ENCODE results near the gene DAND5. TPM values are rescaled to one million over a fixed set of nuclear protein-coding genes. Genes with fewer than 3 reads are reported as not detected.

Gene DAND5
- total and polyA plus RNA-seq, 9 of the 15 experiments (the other 6 are each of a cell fraction or from before 2014, with no cell fraction given), result 0.22 to 0.83 (median 0.60) TPM

GRCh38 chr19:12937927-12938778 lies 31.2 kb upstream of the DAND5 start, which contains the start of gene CALR (continued):
- TF ChIP-seq SMAD1 (IDR thresholded peaks at IDR 0.05; ENCODE audit: low read depth, low read length, partially characterized antibody) (peak; percentile 95), ZNF780A (CRISPR knock-in tag; IDR thresholded peaks at IDR 0.05) (no peak), ZZZ3 (IDR thresholded peaks at IDR 0.05) (no peak), HMG20A (CRISPR knock-in tag; conservative IDR thresholded peaks at IDR 0.05) (no peak), ESRRA (IDR thresholded peaks at IDR 0.05; ENCODE audit: borderline replicate concordance, low read depth) (0 out of 2 replicates have a peak, but pooled peaks have one; percentile 23), MAFK (IDR thresholded peaks at IDR 0.05; ENCODE audit: low read length) (no peak), EP400 (IDR thresholded peaks at IDR 0.05) (peak; percentile 97), FOXK1 (CRISPR knock-in tag; IDR thresholded peaks at IDR 0.05; ENCODE audit: borderline replicate concordance) (peak; percentile 31; the same call in 1 of the 2 replicates), PURB (CRISPR knock-in tag; IDR thresholded peaks at IDR 0.05; ENCODE audit: low read depth) (no peak), ATF1 (CRISPR knock-in tag; IDR thresholded peaks at IDR 0.05) (0 out of 2 replicates have a peak, but pooled peaks have one; percentile 21), ATF1 (tag; IDR thresholded peaks at IDR 0.05) (peak; percentile 91), DDX20 (tag; IDR thresholded peaks at IDR 0.05; ENCODE audit: low read depth) (no peak), HLTF (IDR thresholded peaks at IDR 0.05) (peak; percentile 67; the same call in 1 of the 2 replicates), RCOR1 (IDR thresholded peaks at IDR 0.05; ENCODE audit: borderline replicate concordance in 1 of 2, low read depth in 2 of 2, low read length in 2 of 2) (peak in 1 of 2 experiments; percentile 17; a peak in 1 of 4 replicates), STAT5B (CRISPR knock-in tag; IDR thresholded peaks at IDR 0.05) (no peak), RBM22 (IDR thresholded peaks at IDR 0.05; ENCODE audit: low read depth, low read length, poor library complexity, severe bottlenecking) (peak; percentile 96), ZNF764 (CRISPR knock-in tag; IDR thresholded peaks at IDR 0.05; ENCODE audit: low read depth) (no peak), MEF2D (tag; conservative IDR thresholded peaks at IDR 0.05; ENCODE audit: low read depth) (peak; percentile 26; the same call in 1 of the 2 replicates), TBP (optimal IDR thresholded peaks at IDR 0.05; ENCODE audit: low read depth, low read length) (no peak), ASH1L (IDR thresholded peaks at IDR 0.05; ENCODE audit: borderline replicate concordance, low read depth, partially characterized antibody) (peak; percentile 97), PCBP2 (IDR thresholded peaks at IDR 0.05; ENCODE audit: low read depth, low read length, poor library complexity, severe bottlenecking) (no peak), MAX (CRISPR knock-in tag; IDR thresholded peaks at IDR 0.05) (peak; percentile 85), BMI1 (IDR thresholded peaks at IDR 0.05; ENCODE audit: low read length) (no peak)
- TF ChIP-seq, protein P1, sequence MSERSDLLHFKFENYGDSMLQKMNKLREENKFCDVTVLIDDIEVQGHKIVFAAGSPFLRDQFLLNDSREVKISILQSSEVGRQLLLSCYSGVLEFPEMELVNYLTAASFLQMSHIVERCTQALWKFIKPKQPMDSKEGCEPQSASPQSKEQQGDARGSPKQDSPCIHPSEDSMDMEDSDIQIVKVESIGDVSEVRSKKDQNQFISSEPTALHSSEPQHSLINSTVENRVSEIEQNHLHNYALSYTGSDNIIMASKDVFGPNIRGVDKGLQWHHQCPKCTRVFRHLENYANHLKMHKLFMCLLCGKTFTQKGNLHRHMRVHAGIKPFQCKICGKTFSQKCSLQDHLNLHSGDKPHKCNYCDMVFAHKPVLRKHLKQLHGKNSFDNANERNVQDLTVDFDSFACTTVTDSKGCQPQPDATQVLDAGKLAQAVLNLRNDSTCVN (CRISPR knock-in tag; IDR thresholded peaks at IDR 0.05), result no peak
- TF ChIP-seq, protein P2, sequence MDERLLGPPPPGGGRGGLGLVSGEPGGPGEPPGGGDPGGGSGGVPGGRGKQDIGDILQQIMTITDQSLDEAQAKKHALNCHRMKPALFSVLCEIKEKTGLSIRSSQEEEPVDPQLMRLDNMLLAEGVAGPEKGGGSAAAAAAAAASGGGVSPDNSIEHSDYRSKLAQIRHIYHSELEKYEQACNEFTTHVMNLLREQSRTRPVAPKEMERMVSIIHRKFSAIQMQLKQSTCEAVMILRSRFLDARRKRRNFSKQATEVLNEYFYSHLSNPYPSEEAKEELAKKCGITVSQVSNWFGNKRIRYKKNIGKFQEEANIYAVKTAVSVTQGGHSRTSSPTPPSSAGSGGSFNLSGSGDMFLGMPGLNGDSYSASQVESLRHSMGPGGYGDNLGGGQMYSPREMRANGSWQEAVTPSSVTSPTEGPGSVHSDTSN (CRISPR knock-in tag; IDR thresholded peaks at IDR 0.05; ENCODE audit: low read depth), result 0 out of 2 replicates have a peak, but pooled peaks have one; percentile 9
- TF ChIP-seq, protein P2 (tag; conservative IDR thresholded peaks at IDR 0.05; ENCODE audit: low read depth), result peak; percentile 77

Measured in K562 (cell line).